ENCODE data around the gene ADAMTSL3. TPM values are rescaled to one million over a fixed set of nuclear protein-coding genes. Genes with fewer than 3 reads are reported as not detected.

ADAMTSL3 gene
- polyA plus RNA-seq, 1 experiment = not detected

- H3K27me3 ChIP-seq (ENCODE audit: control insufficient read depth, insufficient read depth, low read length) = 0 out of 2 replicates have a peak, but pooled peaks cover 1% of the 10 kb centered on the region
- H3K36me3 ChIP-seq (ENCODE audit: control insufficient read depth, insufficient read depth, low read length) = no peaks in the 10 kb centered on the region
- CTCF ChIA-PET = no interaction called here
- POLR2A ChIA-PET = no interaction called here
- no peak overlapping the region for H3K4me3 ChIP-seq (ENCODE audit: low read depth, low read length)
- TF ChIP-seq CTCF (IDR thresholded peaks at IDR 0.05; ENCODE audit: insufficient read depth, low read depth, low read length) = no peak
- DNase-seq (ENCODE audit: low read depth) = no peak
Measured at GRCh38 chr15:83659417-83659812, 5.5 kb downstream of the ADAMTSL3 start.

GRCh38 chr15:83665480-83665879 is 11.6 kb downstream of the ADAMTSL3 start:
- H3K36me3 ChIP-seq (ENCODE audit: control insufficient read depth, insufficient read depth, low read length) = no peaks in the 10 kb centered on the region
- TF ChIP-seq CTCF (IDR thresholded peaks at IDR 0.05; ENCODE audit: insufficient read depth, low read depth, low read length) = no peak
- H3K27me3 ChIP-seq (ENCODE audit: control insufficient read depth, insufficient read depth, low read length) = no peaks in the 10 kb centered on the region
- POLR2A ChIA-PET = no interaction called here
- DNase-seq (ENCODE audit: low read depth) = no peak
- H3K4me3 ChIP-seq (ENCODE audit: low read depth, low read length) = no peak overlapping the region
- CTCF ChIA-PET = no interaction called here

GRCh38 chr15:83670672-83671229 is 16.8 kb downstream of the ADAMTSL3 start:
- DNase-seq (ENCODE audit: low read depth) = no peak
- Histone ChIP-seq H3K4me3 (ENCODE audit: low read depth, low read length) (no peak overlapping the region), H3K27me3 (ENCODE audit: control insufficient read depth, insufficient read depth, low read length) (no peaks in the 10 kb centered on the region), H3K36me3 (ENCODE audit: control insufficient read depth, insufficient read depth, low read length) (no peaks in the 10 kb centered on the region)
- TF ChIP-seq CTCF (IDR thresholded peaks at IDR 0.05; ENCODE audit: insufficient read depth, low read depth, low read length) = no peak
- ChIA-PET POLR2A (no interaction called here), CTCF (no interaction called here)

GRCh38 chr15:83671603-83672002 is 17.7 kb downstream of the ADAMTSL3 start:
- Histone ChIP-seq H3K36me3 (ENCODE audit: control insufficient read depth, insufficient read depth, low read length) (no peaks in the 10 kb centered on the region), H3K27me3 (ENCODE audit: control insufficient read depth, insufficient read depth, low read length) (no peaks in the 10 kb centered on the region), H3K4me3 (ENCODE audit: low read depth, low read length) (no peak overlapping the region)
- ChIA-PET CTCF (no interaction called here), POLR2A (no interaction called here)
- TF ChIP-seq CTCF (IDR thresholded peaks at IDR 0.05; ENCODE audit: insufficient read depth, low read depth, low read length) = no peak
- DNase-seq (ENCODE audit: low read depth) = no peak

- DNase-seq (ENCODE audit: low read depth) = no peak
- TF ChIP-seq CTCF (IDR thresholded peaks at IDR 0.05; ENCODE audit: insufficient read depth, low read depth, low read length) = no peak
- POLR2A ChIA-PET = no interaction called here
- Histone ChIP-seq H3K36me3 (ENCODE audit: control insufficient read depth, insufficient read depth, low read length) (no peaks in the 10 kb centered on the region), H3K27me3 (ENCODE audit: control insufficient read depth, insufficient read depth, low read length) (no peaks in the 10 kb centered on the region), H3K4me3 (ENCODE audit: low read depth, low read length) (no peak overlapping the region)
- CTCF ChIA-PET = no interaction called here
Measured at GRCh38 chr15:83673385-83673784, 19.5 kb downstream of the ADAMTSL3 start.

Measured in BJ (cell line).